ENCODE data around the gene REXO5.

GRCh38 chr16:20818929-20819585, 12.7 kb downstream of the REXO5 start:
- no peak for TF ChIP-seq POLR2AphosphoS5 (IDR thresholded peaks at IDR 0.05)
- TF ChIP-seq CTCF (IDR thresholded peaks at IDR 0.05), result no peak
- TF ChIP-seq POLR2A (IDR thresholded peaks at IDR 0.05), result no peak
